DND-41 (cell line): ENCODE results near the gene IFNL1.

Experiments
- EZH2 ChIP-seq: IDR thresholded peaks from 3 replicates; pipeline ENCODE4 v1.6.1; 2012; ENCODE audit warnings: borderline replicate concordance, low read depth, mild to moderate bottlenecking, moderate library complexity, low read length, inconsistent platforms; ENCODE audit not compliant: severe bottlenecking
- TF ChIP-seq, protein P1 (sequence below): IDR thresholded peaks from 2 replicates; pipeline ENCODE4 v1.5.1; 2012; ENCODE audit warnings: borderline replicate concordance, low read length, moderate library complexity, mild to moderate bottlenecking; ENCODE audit not compliant: poor library complexity, severe bottlenecking; ENCODE audit errors: extremely low read depth

DNA sequence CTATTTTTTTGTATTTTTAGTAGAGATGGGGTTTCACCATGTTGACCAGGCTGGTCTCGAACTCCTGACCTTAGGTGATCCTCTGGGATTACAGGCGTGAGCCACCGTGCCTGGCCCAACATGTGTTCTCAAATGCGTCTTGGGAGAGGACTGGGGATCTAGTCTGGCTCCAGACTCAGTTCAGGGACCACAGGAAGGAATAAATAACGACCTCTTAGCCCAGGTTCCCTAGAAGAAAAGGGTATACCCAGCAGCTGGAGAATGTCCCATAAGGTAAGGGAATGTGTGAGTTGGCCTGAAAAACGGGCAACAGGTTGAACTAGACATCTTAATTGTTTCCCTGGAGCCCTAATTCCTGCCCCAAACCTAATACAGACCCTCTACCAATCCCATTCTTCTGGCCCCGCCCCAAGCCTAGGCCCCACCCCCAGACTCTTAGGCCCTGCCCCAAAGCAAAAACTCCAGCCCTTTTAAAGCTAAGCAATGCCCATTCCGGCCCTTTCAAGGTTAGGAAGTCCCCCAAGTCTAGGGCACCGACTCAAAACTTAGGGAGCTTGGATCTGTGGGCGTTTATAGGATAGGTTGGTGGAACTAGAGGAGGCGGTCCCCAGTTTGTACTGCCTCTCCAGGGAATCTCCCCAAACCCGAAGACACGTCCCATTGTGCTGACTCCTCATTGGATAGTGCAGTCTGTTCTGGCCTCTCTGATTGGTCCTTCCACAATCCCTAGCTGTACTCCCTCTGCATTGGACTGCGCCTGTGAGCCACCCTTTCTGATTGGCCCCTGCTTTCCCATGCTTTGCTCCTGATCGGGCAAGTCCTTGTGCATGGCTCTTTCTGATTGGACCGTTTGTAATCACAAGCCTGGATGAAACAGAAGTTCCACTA lies 29.8 kb downstream of the IFNL1 start:
- TF ChIP-seq, protein P1, sequence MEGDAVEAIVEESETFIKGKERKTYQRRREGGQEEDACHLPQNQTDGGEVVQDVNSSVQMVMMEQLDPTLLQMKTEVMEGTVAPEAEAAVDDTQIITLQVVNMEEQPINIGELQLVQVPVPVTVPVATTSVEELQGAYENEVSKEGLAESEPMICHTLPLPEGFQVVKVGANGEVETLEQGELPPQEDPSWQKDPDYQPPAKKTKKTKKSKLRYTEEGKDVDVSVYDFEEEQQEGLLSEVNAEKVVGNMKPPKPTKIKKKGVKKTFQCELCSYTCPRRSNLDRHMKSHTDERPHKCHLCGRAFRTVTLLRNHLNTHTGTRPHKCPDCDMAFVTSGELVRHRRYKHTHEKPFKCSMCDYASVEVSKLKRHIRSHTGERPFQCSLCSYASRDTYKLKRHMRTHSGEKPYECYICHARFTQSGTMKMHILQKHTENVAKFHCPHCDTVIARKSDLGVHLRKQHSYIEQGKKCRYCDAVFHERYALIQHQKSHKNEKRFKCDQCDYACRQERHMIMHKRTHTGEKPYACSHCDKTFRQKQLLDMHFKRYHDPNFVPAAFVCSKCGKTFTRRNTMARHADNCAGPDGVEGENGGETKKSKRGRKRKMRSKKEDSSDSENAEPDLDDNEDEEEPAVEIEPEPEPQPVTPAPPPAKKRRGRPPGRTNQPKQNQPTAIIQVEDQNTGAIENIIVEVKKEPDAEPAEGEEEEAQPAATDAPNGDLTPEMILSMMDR: no peak
- no peak for TF ChIP-seq EZH2
